ENCODE results near the gene STUM.

Gene STUM

DNA sequence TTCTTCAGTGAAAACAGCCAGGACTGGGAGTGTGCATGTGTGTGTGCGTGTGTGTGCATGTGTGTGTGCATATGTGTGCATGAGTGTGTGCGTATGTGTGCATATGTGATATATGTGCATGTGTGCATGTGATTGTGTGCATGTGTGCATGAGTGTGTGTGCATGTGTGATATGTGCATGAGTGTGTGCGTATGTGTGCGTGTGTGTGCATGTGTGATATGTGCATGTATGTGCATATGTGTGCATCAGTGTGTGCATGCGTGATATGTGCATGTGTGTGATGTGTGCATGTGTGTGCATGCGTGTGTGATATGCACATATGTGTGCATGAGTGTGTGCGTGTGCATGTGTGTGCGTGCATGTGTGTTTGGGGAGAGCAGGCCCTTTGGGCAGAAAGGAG, 100.7 kb downstream of the STUM start:
- DNase-seq = no peak
- TF ChIP-seq POLR2A (IDR thresholded peaks at IDR 0.05; ENCODE audit: low read length) (no peak), GATA1 (IDR thresholded peaks at IDR 0.05; ENCODE audit: low read depth, low read length) (no peak)

- peak; percentile 28 to 42 for DNase-seq
- no peak for TF ChIP-seq GATA1 (IDR thresholded peaks at IDR 0.05; ENCODE audit: low read depth, low read length)
- no peak for TF ChIP-seq POLR2A (IDR thresholded peaks at IDR 0.05; ENCODE audit: low read length)
Measured at GRCh38 chr1:226649780-226650179, 101.2 kb downstream of the STUM start.

DNA sequence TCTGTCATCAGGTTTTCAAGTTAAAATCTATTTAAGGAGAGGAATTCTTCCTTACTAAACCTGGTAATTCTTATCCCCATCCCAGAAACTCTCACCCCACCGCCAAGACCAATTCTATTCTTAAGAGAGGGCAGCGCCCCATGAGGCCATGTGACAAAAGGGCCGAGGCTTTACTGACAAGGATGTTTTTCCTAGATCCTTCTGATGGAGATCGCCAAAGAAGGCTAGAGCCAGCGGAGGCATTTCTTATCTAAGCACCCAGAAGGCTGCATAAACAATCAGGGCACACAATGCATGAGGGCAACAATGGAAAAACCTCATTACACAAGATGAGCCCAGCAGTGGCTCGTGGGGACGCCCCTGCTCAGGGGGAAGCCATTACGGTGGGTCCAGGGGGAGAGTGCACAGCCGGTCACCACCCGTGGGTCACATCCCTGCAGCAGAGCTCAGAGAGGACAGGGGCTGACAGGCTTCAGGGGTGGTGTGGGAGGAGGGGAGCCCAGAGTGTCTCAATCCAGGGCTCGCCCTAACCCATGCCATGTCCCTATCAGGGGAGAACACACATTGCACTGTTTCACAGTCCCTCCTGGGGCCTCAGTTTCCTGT, 101.8 kb downstream of the STUM start:
- peak; percentile 28 to 62 for DNase-seq
- TF ChIP-seq GATA1 (IDR thresholded peaks at IDR 0.05; ENCODE audit: low read depth, low read length) = peak; percentile 41
- no peak for TF ChIP-seq POLR2A (IDR thresholded peaks at IDR 0.05; ENCODE audit: low read length)

DNA sequence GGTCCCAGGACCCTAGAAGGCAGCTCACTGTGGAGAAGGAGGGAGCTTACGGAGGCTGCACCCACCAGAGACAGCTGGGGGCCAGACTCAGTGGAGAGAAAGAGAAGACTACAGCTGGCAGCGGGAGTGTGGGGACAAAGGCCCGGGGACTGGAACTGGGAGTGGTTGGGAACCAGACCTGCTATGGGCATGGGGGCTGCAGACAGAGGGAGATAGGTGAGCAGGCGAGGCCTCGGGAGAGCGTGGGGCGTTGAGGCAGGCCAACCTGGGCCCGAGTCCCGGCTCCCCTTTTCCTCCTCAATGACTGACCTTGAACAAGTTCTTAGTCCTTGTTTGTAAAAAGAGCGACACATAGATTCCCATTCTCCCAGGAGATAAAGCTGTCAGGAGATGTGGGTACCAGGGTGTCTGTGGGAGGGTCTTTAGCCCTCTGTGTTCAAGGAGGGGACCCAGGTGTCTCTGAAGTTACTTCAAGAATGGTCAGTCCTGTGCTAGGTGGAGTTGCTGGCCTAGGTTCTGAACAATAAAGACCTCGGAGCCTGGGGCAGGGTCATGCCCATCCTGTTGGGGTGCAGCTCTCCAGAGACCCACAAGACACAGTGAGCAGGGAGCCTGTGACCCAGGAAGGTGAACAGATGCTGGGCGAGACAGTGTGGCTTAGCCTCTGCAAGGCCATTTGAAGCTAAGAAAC, 102.6 kb downstream of the STUM start:
- TF ChIP-seq GATA1 (IDR thresholded peaks at IDR 0.05; ENCODE audit: low read depth, low read length) (no peak), POLR2A (IDR thresholded peaks at IDR 0.05; ENCODE audit: low read length) (no peak)
- no peak for DNase-seq

GRCh38 chr1:226651732-226652105, 103.2 kb downstream of the STUM start:
- TF ChIP-seq POLR2A (IDR thresholded peaks at IDR 0.05; ENCODE audit: low read length) = no peak
- DNase-seq = no peak

DNA sequence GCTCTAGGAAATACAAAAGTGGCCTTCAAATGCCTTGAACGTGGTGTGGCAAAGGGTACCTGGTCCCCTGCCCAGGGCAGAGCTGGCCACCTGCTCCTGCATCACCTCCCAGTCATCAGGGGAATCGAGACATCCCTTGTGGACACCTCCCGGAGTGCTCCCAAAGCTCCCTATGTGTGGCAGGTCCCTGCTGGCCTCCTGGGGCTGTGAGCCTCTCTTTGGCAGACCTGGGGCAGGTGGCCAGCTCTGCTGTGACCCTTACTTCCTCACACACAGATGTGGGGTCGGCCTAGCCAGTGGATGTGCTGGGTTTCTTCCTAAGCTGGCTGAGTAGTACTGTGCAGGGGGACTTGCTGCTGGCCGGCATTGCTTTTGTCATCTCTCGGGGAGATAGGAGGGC, 104.0 kb downstream of the STUM start:
- TF ChIP-seq GATA1 (IDR thresholded peaks at IDR 0.05; ENCODE audit: low read depth, low read length) = no peak
- no peak for TF ChIP-seq POLR2A (IDR thresholded peaks at IDR 0.05; ENCODE audit: low read length)
- no peak for DNase-seq

- no peak for DNase-seq
- TF ChIP-seq GATA1 (IDR thresholded peaks at IDR 0.05; ENCODE audit: low read depth, low read length) (no peak), POLR2A (IDR thresholded peaks at IDR 0.05; ENCODE audit: low read length) (no peak)
Measured at GRCh38 chr1:226653311-226653921, 104.9 kb downstream of the STUM start.

GRCh38 chr1:226654046-226654667, 105.6 kb downstream of the STUM start:
- no peak for DNase-seq
- TF ChIP-seq POLR2A (IDR thresholded peaks at IDR 0.05; ENCODE audit: low read length) = no peak
- TF ChIP-seq GATA1 (IDR thresholded peaks at IDR 0.05; ENCODE audit: low read depth, low read length) = no peak

GRCh38 chr1:226654668-226655055, 106.1 kb downstream of the STUM start:
- DNase-seq = no peak
- no peak for TF ChIP-seq GATA1 (IDR thresholded peaks at IDR 0.05; ENCODE audit: low read depth, low read length)
- no peak for TF ChIP-seq POLR2A (IDR thresholded peaks at IDR 0.05; ENCODE audit: low read length)

- DNase-seq = no peak
- no peak for TF ChIP-seq GATA1 (IDR thresholded peaks at IDR 0.05; ENCODE audit: low read depth, low read length)
- TF ChIP-seq POLR2A (IDR thresholded peaks at IDR 0.05; ENCODE audit: low read length) = no peak
Measured at GRCh38 chr1:226655251-226656163, 106.9 kb downstream of the STUM start.

DNA sequence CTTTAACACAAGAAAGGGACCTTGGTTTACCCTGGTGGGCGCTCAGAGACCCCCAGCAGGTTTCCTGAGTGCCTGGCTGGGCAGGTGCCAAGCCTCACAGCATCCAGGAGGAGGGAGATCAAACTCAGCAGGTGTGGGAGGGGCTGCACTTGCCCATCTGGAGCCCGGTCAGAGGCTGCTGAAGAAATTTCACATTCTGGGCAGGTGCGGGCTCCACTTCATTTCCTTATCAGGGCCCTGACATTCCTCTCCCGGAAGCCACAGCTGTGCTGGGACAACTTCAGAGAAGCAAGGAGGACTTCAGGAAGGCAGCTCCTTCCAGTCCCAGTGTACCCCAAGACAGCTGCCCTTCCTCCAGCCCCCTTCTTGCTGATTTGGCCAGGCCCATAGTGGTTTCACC, 107.6 kb downstream of the STUM start:
- TF ChIP-seq GATA1 (IDR thresholded peaks at IDR 0.05; ENCODE audit: low read depth, low read length) (no peak), POLR2A (IDR thresholded peaks at IDR 0.05; ENCODE audit: low read length) (no peak)
- DNase-seq = no peak

DNA sequence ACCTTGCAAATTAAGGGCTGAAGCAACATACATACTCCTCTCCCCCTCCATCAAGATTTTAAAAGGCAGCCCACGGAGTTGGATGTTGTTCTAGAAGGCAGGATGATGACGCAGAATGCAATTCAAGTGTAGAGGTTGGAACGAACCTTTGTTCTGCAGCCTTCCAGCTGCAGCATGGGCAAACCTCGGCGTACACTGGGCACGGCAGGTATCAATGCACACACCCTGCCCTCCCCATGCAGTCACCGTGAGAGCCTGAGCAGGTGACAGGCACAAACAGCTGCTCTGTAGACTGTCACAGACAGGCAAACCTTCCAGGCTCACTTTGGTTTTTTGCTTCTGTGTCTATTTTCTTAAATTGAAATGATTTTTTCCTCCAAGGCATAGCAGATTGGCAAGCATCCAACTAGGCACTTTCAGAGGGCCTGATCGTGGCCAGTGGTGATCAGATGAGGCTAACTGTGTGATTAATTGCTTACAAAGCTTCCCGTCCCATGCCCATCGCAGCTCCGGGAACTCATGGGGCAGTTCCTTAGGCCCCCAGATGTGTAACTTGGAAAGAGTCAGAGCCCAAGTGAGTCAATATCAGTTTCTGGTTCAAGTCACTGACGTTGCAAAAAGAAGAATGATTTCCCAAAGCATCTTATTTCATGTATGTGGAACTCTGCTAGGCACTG, 108.2 kb downstream of the STUM start:
- no peak for TF ChIP-seq GATA1 (IDR thresholded peaks at IDR 0.05; ENCODE audit: low read depth, low read length)
- no peak for TF ChIP-seq POLR2A (IDR thresholded peaks at IDR 0.05; ENCODE audit: low read length)
- DNase-seq = no peak

- TF ChIP-seq GATA1 (IDR thresholded peaks at IDR 0.05; ENCODE audit: low read depth, low read length) (no peak), POLR2A (IDR thresholded peaks at IDR 0.05; ENCODE audit: low read length) (no peak)
- no peak for DNase-seq
Measured at GRCh38 chr1:226657895-226658545, 109.5 kb downstream of the STUM start.

All from erythroblast (primary cell).